ENCODE measurements around the gene HLTF.

DNA sequence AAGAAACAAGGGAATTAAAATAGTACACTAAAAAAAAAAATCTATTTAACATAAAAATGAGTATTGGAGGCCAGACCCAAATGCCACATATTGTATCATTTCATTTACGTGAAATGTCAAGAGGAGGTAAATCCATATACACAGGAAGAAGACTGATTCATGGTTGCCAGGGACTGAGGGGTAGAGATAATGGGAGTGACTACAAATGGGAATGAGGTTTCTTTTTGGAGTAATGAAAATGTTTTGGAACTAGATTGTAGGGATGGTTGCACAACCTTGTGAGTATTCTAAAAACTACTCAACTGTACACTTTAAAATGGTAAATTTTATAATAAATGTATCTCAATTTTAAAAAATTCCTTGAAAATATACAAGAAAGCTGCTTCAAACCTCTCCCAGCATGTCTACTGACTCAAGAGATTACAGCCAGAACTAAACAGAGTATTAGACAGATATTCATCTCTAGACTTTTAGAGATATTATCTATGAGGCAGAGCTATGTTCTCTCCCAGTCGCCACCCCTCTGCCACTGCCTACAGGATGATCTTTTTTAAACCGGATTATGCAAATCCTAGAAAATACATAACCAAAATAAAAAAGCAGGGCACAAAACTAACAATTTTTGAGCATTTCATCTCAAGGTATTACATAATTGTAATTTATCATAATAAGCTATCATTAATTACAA, 6.2 kb downstream of the HLTF start:
- TF ChIP-seq CTCF (IDR thresholded peaks at IDR 0.05) (no peak), POLR2A (IDR thresholded peaks at IDR 0.05) (no peak)

Data from right lobe of liver (tissue), 4 donors.